NB4 (cell line): ENCODE data around the gene NBEAL1.
"Not testable (repeated sequence)": the region's sequence is repeated elsewhere in the genome, so short reads cannot be mapped to it uniquely, and the experiment has no call there.

Experiments
- DNase-seq: peaks from one replicate; pipeline ENCODE4 v3.0.0; 2010; ENCODE audit warnings: low read depth
- H3K4me3 ChIP-seq: one replicate; pipeline ENCODE4 v1.5.1; 2011; ENCODE audit warnings: mild to moderate bottlenecking, low read depth, low read length, moderate library complexity
- CTCF ChIP-seq: IDR thresholded peaks from one replicate; pipeline ENCODE4 v1.5.1; 2012; ENCODE audit warnings: low read depth, low read length
- MAX ChIP-seq: IDR thresholded peaks from 2 replicates; pipeline ENCODE4 v1.6.1; 2011; ENCODE audit warnings: low read depth, low read length
- MYC ChIP-seq: IDR thresholded peaks from 2 replicates; pipeline ENCODE4 v1.6.1; 2011; ENCODE audit warnings: low read depth, low read length
- POLR2A ChIP-seq: IDR thresholded peaks from 2 replicates; pipeline ENCODE4 v1.6.1; 2011; ENCODE audit warnings: mild to moderate bottlenecking; ENCODE audit not compliant: insufficient read length; ENCODE audit errors: extremely low read depth

NBEAL1 gene

GRCh38 chr2:203033395-203033794, 18.7 kb downstream of the NBEAL1 start:
- no peak overlapping the region for H3K4me3 ChIP-seq
- DNase-seq, result no peak
- TF ChIP-seq CTCF, result no peak
- no peak for TF ChIP-seq MYC
- no peak for TF ChIP-seq POLR2A
- no peak for TF ChIP-seq MAX

GRCh38 chr2:203035879-203036470, 21.3 kb downstream of the NBEAL1 start:
- TF ChIP-seq CTCF (no peak), MAX (no peak), POLR2A (no peak), MYC (no peak)
- no peak for DNase-seq
- H3K4me3 ChIP-seq, result no peak overlapping the region

- no peak for DNase-seq
- TF ChIP-seq MAX (no peak), CTCF (no peak), MYC (no peak), POLR2A (no peak)
- no peak overlapping the region for H3K4me3 ChIP-seq
Measured at GRCh38 chr2:203037026-203037425, 22.4 kb downstream of the NBEAL1 start.

GRCh38 chr2:203038586-203038985, 23.9 kb downstream of the NBEAL1 start:
- H3K4me3 ChIP-seq, result no peak overlapping the region
- no peak for TF ChIP-seq POLR2A
- no peak for TF ChIP-seq MYC
- no peak for TF ChIP-seq MAX
- no peak for TF ChIP-seq CTCF
- no peak for DNase-seq

- DNase-seq, H3K4me3 ChIP-seq: not testable (repeated sequence)
Measured at GRCh38 chr2:203039211-203039610, 24.5 kb downstream of the NBEAL1 start.

GRCh38 chr2:203040966-203041521, 26.4 kb downstream of the NBEAL1 start:
- DNase-seq, result no peak
- no peak overlapping the region for H3K4me3 ChIP-seq
- TF ChIP-seq POLR2A (no peak), MYC (no peak), MAX (no peak), CTCF (no peak)
